HepG2 (cell line): ENCODE results near the gene POLRMT. TPM values are rescaled to one million over a fixed set of nuclear protein-coding genes. Genes with fewer than 3 reads are reported as not detected.
A peak's percentile ranks its signal among the peaks of the same experiment; 100 is the strongest.

Experiments used
- CBX1 ChIP-seq: IDR thresholded peaks from one replicate; pipeline ENCODE4 v1.6.1; 2016; ENCODE audit warnings: antibody characterized with exemption, low read depth
- CC2D1A ChIP-seq: sonication (generic); formaldehyde crosslinking; IDR thresholded peaks from 2 replicates; pipeline ENCODE4 v1.8.1; 2023; ENCODE audit warnings: mild to moderate bottlenecking, missing genetic modification reagents
- HOXA3 ChIP-seq: sonication (generic); formaldehyde crosslinking; IDR thresholded peaks from 2 replicates; pipeline ENCODE4 v1.5.0; 2020; ENCODE audit warnings: missing genetic modification reagents
- HOXA5 ChIP-seq: sonication (generic); formaldehyde crosslinking; IDR thresholded peaks from 2 replicates; pipeline ENCODE4 v1.4.0; 2020; ENCODE audit warnings: missing genetic modification reagents
- MBD4 ChIP-seq: IDR thresholded peaks from 2 replicates; pipeline ENCODE4 v1.6.1; 2012; ENCODE audit warnings: low read length, inconsistent platforms, borderline replicate concordance
- MIER2 ChIP-seq: IDR thresholded peaks from 2 replicates; pipeline ENCODE4 v1.6.1; 2016; ENCODE audit warnings: missing biosample characterization, missing genetic modification reagents
- MTA1 ChIP-seq: sonication (generic); formaldehyde crosslinking; IDR thresholded peaks from 2 replicates; pipeline ENCODE4 v1.4.0; 2020; ENCODE audit warnings: missing genetic modification reagents, mild to moderate bottlenecking, borderline replicate concordance
- PHF20 ChIP-seq: sonication (generic); formaldehyde crosslinking; IDR thresholded peaks from 2 replicates; pipeline ENCODE4 v1.5.0; 2020; ENCODE audit warnings: mild to moderate bottlenecking, missing genetic modification reagents
- SRF ChIP-seq: IDR thresholded peaks from 2 replicates; pipeline ENCODE4 v1.6.1; 2011; ENCODE audit warnings: mild to moderate bottlenecking, low read depth, low read length, moderate library complexity
- TGIF2 ChIP-seq: IDR thresholded peaks from 2 replicates; pipeline ENCODE4 v1.6.1; 2016; ENCODE audit warnings: control low read depth, missing compliant biosample characterization
- ZC3H4 ChIP-seq: sonication (generic); formaldehyde crosslinking; IDR thresholded peaks from 2 replicates; pipeline ENCODE4 v1.4.0; 2020; ENCODE audit warnings: missing genetic modification reagents, borderline replicate concordance
- ZNF12 ChIP-seq: sonication (generic); formaldehyde crosslinking; IDR thresholded peaks from 2 replicates; pipeline ENCODE4 v1.5.0; 2020; ENCODE audit warnings: missing genetic modification reagents
- ZNF354B ChIP-seq: sonication (generic); formaldehyde crosslinking; IDR thresholded peaks from 2 replicates; pipeline ENCODE4 v1.8.0; 2022; ENCODE audit warnings: mild to moderate bottlenecking, missing genetic modification reagents
- ZNF709 ChIP-seq: sonication (generic); formaldehyde crosslinking; IDR thresholded peaks from 2 replicates; pipeline ENCODE4 v1.5.0; 2020; ENCODE audit warnings: mild to moderate bottlenecking, missing genetic modification reagents
- polyA plus RNA-seq, 8 experiments: library from polyadenylated mRNA; depleted of rRNA in 3 of 8; stranded (reverse) in 7 of 8; unstranded in 1 of 8; fragments of >200 nt; fragmentation: Illumina TruSeq in 4 of 8; extraction: Trizol in 4 of 8; gene quantifications; 2 replicates each; pipeline versions ENCODE4 v1.2.1 to v1.2.3, GENCODE V29; 2011 to 2016; ENCODE audit warnings: low read depth in 4 of 8, missing spikeins in 1 of 8, mixed read lengths in 1 of 8; ENCODE audit not compliant: insufficient read depth in 1 of 8
- total RNA-seq, 5 experiments: library from RNA; depleted of rRNA; stranded (reverse); fragments of >200 nt; fragmentation: Illumina TruSeq; extraction: Trizol; gene quantifications; 2 replicates each; pipeline ENCODE4 v1.2.3, GENCODE V29; 2016; ENCODE audit warnings: low read depth in 1 of 5
- TF ChIP-seq, protein P1 (sequence below): sonication (generic); formaldehyde crosslinking; IDR thresholded peaks from 2 replicates; pipeline ENCODE4 v1.8.1; 2023; ENCODE audit warnings: mild to moderate bottlenecking, missing genetic modification reagents
- TF ChIP-seq, protein P2 (sequence below): sonication (generic); formaldehyde crosslinking; IDR thresholded peaks from 2 replicates; pipeline ENCODE4 v1.4.0; 2020; ENCODE audit warnings: mild to moderate bottlenecking, missing genetic modification reagents
- TF ChIP-seq, protein P3 (sequence below): sonication (generic); formaldehyde crosslinking; IDR thresholded peaks from 2 replicates; pipeline ENCODE4 v1.8.0; 2022; ENCODE audit warnings: missing genetic modification reagents, mild to moderate bottlenecking, moderate library complexity, borderline replicate concordance
- TF ChIP-seq, protein P4 (sequence below): IDR thresholded peaks from 2 replicates; pipeline ENCODE4 v1.6.1; 2016; ENCODE audit warnings: low read depth
- TF ChIP-seq, protein P5 (sequence below): sonication (generic); formaldehyde crosslinking; IDR thresholded peaks from 2 replicates; pipeline ENCODE4 v1.4.0; 2020; ENCODE audit warnings: missing genetic modification reagents, borderline replicate concordance
- TF ChIP-seq, protein P6 (sequence below): sonication (generic); formaldehyde crosslinking; IDR thresholded peaks from 2 replicates; pipeline ENCODE4 v1.4.0; 2020; ENCODE audit warnings: mild to moderate bottlenecking, missing genetic modification reagents

The POLRMT gene
- total and polyA plus RNA-seq, 2 of the 13 experiments (the other 11 are each of a cell fraction or from before 2014, with no cell fraction given), result 78.0 to 101 TPM

DNA sequence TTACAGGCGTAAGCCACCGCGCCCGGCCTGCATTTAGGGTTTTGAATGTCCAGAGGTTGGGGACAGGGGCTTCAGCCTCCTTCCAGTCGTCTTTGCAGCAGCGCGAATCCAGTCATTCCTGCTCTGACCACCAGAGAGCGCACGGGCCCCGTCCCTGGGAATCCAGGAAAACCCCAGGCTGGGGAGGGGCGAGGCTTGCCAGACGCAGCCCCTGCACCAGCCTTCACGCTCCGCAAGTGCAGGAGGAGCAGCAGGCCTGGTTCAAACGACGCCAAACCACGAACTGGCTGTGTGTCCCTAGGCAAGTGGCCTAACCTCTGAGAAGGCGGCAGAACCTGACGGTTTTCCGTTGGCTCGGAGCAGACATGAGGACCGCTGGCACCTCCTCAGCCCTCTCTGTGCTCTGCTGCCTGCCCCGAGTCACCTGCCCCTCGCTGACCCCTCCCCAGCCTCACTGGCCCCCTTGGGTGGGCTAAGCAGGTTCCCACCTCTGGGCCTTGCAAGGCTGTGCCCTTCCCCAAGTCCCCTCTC, 31.6 kb upstream of the POLRMT start (continued):
- TF ChIP-seq, protein P1, sequence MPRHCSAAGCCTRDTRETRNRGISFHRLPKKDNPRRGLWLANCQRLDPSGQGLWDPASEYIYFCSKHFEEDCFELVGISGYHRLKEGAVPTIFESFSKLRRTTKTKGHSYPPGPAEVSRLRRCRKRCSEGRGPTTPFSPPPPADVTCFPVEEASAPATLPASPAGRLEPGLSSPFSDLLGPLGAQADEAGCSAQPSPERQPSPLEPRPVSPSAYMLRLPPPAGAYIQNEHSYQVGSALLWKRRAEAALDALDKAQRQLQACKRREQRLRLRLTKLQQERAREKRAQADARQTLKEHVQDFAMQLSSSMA (CRISPR knock-in tag), result no peak
- TF ChIP-seq PHF20 (CRISPR knock-in tag) (peak; percentile 48; the same call in 1 of the 2 replicates), CBX1 (no peak), CC2D1A (CRISPR knock-in tag) (no peak), ZNF12 (CRISPR knock-in tag) (no peak), ZC3H4 (CRISPR knock-in tag) (no peak), MBD4 (no peak), HOXA5 (CRISPR knock-in tag) (no peak), ZNF354B (CRISPR knock-in tag) (no peak), MTA1 (no peak), SRF (no peak), ZNF709 (CRISPR knock-in tag) (no peak; the same call in 1 of the 2 replicates), MIER2 (CRISPR knock-in tag) (0 out of 2 replicates have a peak, but pooled peaks have one; percentile 41), HOXA3 (peak; percentile 67; the same call in 1 of the 2 replicates), TGIF2 (no peak)
- TF ChIP-seq, protein P2, sequence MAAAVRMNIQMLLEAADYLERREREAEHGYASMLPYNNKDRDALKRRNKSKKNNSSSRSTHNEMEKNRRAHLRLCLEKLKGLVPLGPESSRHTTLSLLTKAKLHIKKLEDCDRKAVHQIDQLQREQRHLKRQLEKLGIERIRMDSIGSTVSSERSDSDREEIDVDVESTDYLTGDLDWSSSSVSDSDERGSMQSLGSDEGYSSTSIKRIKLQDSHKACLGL (CRISPR knock-in tag), result peak; percentile 86
- TF ChIP-seq, protein P3, sequence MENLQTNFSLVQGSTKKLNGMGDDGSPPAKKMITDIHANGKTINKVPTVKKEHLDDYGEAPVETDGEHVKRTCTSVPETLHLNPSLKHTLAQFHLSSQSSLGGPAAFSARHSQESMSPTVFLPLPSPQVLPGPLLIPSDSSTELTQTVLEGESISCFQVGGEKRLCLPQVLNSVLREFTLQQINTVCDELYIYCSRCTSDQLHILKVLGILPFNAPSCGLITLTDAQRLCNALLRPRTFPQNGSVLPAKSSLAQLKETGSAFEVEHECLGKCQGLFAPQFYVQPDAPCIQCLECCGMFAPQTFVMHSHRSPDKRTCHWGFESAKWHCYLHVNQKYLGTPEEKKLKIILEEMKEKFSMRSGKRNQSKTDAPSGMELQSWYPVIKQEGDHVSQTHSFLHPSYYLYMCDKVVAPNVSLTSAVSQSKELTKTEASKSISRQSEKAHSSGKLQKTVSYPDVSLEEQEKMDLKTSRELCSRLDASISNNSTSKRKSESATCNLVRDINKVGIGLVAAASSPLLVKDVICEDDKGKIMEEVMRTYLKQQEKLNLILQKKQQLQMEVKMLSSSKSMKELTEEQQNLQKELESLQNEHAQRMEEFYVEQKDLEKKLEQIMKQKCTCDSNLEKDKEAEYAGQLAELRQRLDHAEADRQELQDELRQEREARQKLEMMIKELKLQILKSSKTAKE (CRISPR knock-in tag), result no peak
- TF ChIP-seq, protein P4, sequence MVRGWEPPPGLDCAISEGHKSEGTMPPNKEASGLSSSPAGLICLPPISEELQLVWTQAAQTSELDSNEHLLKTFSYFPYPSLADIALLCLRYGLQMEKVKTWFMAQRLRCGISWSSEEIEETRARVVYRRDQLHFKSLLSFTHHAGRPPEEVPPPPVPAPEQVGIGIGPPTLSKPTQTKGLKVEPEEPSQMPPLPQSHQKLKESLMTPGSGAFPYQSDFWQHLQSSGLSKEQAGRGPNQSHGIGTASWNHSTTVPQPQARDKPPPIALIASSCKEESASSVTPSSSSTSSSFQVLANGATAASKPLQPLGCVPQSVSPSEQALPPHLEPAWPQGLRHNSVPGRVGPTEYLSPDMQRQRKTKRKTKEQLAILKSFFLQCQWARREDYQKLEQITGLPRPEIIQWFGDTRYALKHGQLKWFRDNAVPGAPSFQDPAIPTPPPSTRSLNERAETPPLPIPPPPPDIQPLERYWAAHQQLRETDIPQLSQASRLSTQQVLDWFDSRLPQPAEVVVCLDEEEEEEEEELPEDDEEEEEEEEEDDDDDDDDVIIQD, result peak; percentile 22; the same call in 1 of the 2 replicates
- TF ChIP-seq, protein P5, sequence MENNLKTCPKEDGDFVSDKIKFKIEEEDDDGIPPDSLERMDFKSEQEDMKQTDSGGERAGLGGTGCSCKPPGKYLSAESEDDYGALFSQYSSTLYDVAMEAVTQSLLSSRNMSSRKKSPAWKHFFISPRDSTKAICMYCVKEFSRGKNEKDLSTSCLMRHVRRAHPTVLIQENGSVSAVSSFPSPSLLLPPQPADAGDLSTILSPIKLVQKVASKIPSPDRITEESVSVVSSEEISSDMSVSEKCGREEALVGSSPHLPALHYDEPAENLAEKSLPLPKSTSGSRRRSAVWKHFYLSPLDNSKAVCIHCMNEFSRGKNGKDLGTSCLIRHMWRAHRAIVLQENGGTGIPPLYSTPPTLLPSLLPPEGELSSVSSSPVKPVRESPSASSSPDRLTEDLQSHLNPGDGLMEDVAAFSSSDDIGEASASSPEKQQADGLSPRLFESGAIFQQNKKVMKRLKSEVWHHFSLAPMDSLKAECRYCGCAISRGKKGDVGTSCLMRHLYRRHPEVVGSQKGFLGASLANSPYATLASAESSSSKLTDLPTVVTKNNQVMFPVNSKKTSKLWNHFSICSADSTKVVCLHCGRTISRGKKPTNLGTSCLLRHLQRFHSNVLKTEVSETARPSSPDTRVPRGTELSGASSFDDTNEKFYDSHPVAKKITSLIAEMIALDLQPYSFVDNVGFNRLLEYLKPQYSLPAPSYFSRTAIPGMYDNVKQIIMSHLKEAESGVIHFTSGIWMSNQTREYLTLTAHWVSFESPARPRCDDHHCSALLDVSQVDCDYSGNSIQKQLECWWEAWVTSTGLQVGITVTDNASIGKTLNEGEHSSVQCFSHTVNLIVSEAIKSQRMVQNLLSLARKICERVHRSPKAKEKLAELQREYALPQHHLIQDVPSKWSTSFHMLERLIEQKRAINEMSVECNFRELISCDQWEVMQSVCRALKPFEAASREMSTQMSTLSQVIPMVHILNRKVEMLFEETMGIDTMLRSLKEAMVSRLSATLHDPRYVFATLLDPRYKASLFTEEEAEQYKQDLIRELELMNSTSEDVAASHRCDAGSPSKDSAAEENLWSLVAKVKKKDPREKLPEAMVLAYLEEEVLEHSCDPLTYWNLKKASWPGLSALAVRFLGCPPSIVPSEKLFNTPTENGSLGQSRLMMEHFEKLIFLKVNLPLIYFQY, result no peak
- TF ChIP-seq, protein P6, sequence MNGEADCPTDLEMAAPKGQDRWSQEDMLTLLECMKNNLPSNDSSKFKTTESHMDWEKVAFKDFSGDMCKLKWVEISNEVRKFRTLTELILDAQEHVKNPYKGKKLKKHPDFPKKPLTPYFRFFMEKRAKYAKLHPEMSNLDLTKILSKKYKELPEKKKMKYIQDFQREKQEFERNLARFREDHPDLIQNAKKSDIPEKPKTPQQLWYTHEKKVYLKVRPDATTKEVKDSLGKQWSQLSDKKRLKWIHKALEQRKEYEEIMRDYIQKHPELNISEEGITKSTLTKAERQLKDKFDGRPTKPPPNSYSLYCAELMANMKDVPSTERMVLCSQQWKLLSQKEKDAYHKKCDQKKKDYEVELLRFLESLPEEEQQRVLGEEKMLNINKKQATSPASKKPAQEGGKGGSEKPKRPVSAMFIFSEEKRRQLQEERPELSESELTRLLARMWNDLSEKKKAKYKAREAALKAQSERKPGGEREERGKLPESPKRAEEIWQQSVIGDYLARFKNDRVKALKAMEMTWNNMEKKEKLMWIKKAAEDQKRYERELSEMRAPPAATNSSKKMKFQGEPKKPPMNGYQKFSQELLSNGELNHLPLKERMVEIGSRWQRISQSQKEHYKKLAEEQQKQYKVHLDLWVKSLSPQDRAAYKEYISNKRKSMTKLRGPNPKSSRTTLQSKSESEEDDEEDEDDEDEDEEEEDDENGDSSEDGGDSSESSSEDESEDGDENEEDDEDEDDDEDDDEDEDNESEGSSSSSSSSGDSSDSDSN (CRISPR knock-in tag), result peak; percentile 23
